HCT116 (cell line): Measurements from ENCODE around the gene PWWP2B. TPM values are rescaled to one million over a fixed set of nuclear protein-coding genes. Genes with fewer than 3 reads are reported as not detected.

Experiments used
- ATAC-seq: fragments of 200-7000 bp; cut with Tn5 transposase; 2 replicates; pipeline ENCODE4 v1.9.1; 2020; ENCODE audit warnings: mild to moderate bottlenecking, moderate library complexity
- BruUV-seq: library from RNA; stranded (reverse); fragments of 400-500 nt; replicated peaks from 2 replicates; lab custom pipeline; 2021; lab: Mats Ljungman, UMichigan
- CTCF ChIA-PET: fragments of 300-600 bp; sonication (Branson Sonifier 250); formaldehyde crosslinking; loops from one replicate; lab custom pipeline; 2021; ENCODE audit warnings: antibody characterized with exemption; lab: Charles Lee
- POLR2A ChIA-PET: fragments of 300-600, 350-600 bp; sonication (Branson Sonifier 250); formaldehyde crosslinking; loops from one replicate; lab custom pipeline; 2021; ENCODE audit warnings: antibody characterized with exemption; lab: Charles Lee
- RAD21 ChIA-PET, 2 experiments: fragments of 300-600 bp; sonication (Branson Sonifier 250); formaldehyde crosslinking; loops; one replicate each; lab custom pipeline; 2023; ENCODE audit warnings: low total read pairs in 2 of 2; ENCODE audit not compliant: uncharacterized antibody in 2 of 2, unreplicated experiment in 2 of 2, low non-redundant PET in 1 of 2; lab: Charles Lee
- DNase-seq: peaks from one replicate; pipeline ENCODE4 v3.0.0-alpha.2; 2010; ENCODE audit warnings: low read depth, low spot score
- H2AFZ ChIP-seq: fragments of 200-600 bp; shearing (Covaris generic), sonication (generic); 2 replicates; pipeline ENCODE4 v1.6.1; 2017; ENCODE audit warnings: low read depth, mixed run types, mixed read lengths, antibody characterized with exemption, low read length; ENCODE audit not compliant: poor library complexity, severe bottlenecking
- H3K27ac ChIP-seq: 2 replicates; pipeline ENCODE4 v1.5.1; 2012; ENCODE audit warnings: low read depth, low read length
- H3K27me3 ChIP-seq: fragments of 200-600 bp; sonication (generic); 2 replicates; pipeline ENCODE4 v1.6.1; 2016; ENCODE audit warnings: mixed run types, low read length, mixed read lengths; ENCODE audit not compliant: insufficient read depth
- H3K36me3 ChIP-seq, 2 experiments: fragments of 200-500 bp in 1 of 2; fragments of 200-600 bp in 1 of 2; sonication (Bioruptor generic) in 1 of 2; sonication (generic) in 1 of 2; 2 replicates each; pipeline versions ENCODE4 v1.5.1 to v1.6.1; 2014 to 2016; ENCODE audit warnings: low read length in 2 of 2, inconsistent platforms in 1 of 2, mixed read lengths in 1 of 2, mixed run types in 1 of 2; ENCODE audit not compliant: insufficient read depth in 2 of 2, control insufficient read depth in 1 of 2
- H3K4me1 ChIP-seq, 2 experiments: fragments of 200-600 bp in 1 of 2; sonication (generic) in 1 of 2; 2 replicates each; pipeline versions ENCODE4 v1.5.1 to v1.6.1; 2012 to 2017; ENCODE audit warnings: low read length in 2 of 2, inconsistent platforms in 1 of 2, mild to moderate bottlenecking in 1 of 2, mixed read lengths in 1 of 2, mixed run types in 1 of 2, moderate library complexity in 1 of 2; ENCODE audit not compliant: insufficient read depth in 2 of 2, control insufficient read depth in 1 of 2
- H3K4me2 ChIP-seq: fragments of 200-600 bp; sonication (generic); 2 replicates; pipeline ENCODE4 v1.6.1; 2017; ENCODE audit warnings: mixed run types, low read length, mixed read lengths
- H3K4me3 ChIP-seq, 2 experiments: fragments of 200-600 bp in 1 of 2; sonication (generic) in 1 of 2; replicated peaks in 1 of 2; 2 replicates each; pipeline ENCODE4 v1.5.1; 2011 to 2016; ENCODE audit warnings: low read length in 2 of 2, control low read depth in 1 of 2, low read depth in 1 of 2, mild to moderate bottlenecking in 1 of 2, mixed read lengths in 1 of 2, mixed run types in 1 of 2
- H3K79me2 ChIP-seq: fragments of 200-600 bp; sonication (generic); 2 replicates; pipeline ENCODE4 v1.6.1; 2017; ENCODE audit warnings: mild to moderate bottlenecking, mixed run types, low read length, moderate library complexity, mixed read lengths; ENCODE audit not compliant: insufficient read depth
- H3K9ac ChIP-seq: fragments of 200-600 bp; sonication (generic); 2 replicates; pipeline ENCODE4 v1.6.1; 2016; ENCODE audit warnings: low read length, mixed read lengths
- H3K9me2 ChIP-seq: fragments of 200-600 bp; sonication (generic), shearing (Covaris generic); 2 replicates; pipeline ENCODE4 v1.6.1; 2017; ENCODE audit warnings: mixed run types, mild to moderate bottlenecking, moderate library complexity; ENCODE audit not compliant: insufficient read depth
- H3K9me3 ChIP-seq, 2 experiments: fragments of 200-500 bp in 1 of 2; fragments of 200-600 bp in 1 of 2; sonication (Bioruptor generic) in 1 of 2; sonication (generic) in 1 of 2; 2 replicates each; pipeline ENCODE4 v1.6.1; 2014 to 2017; ENCODE audit warnings: low read length in 2 of 2, mixed read lengths in 2 of 2, inconsistent platforms in 1 of 2, low read depth in 1 of 2, mild to moderate bottlenecking in 1 of 2, mixed run types in 1 of 2, moderate library complexity in 1 of 2; ENCODE audit not compliant: control insufficient read depth in 1 of 2, insufficient read depth in 1 of 2
- H4K20me1 ChIP-seq: fragments of 200-600 bp; sonication (generic), shearing (Covaris generic); 2 replicates; pipeline ENCODE4 v1.6.1; 2017; ENCODE audit warnings: mixed run types, mild to moderate bottlenecking, moderate library complexity; ENCODE audit not compliant: insufficient read depth
- ELF1 ChIP-seq: IDR thresholded peaks from 2 replicates; pipeline ENCODE4 v1.6.1; 2012; ENCODE audit warnings: low read depth, borderline replicate concordance
- EZH2phosphoT487 ChIP-seq: fragments of 200-600 bp; IDR thresholded peaks from 2 replicates; pipeline ENCODE4 v1.6.1; 2018; ENCODE audit warnings: antibody characterized with exemption, borderline replicate concordance
- JUND ChIP-seq: IDR thresholded peaks from 2 replicates; pipeline ENCODE4 v1.6.1; 2012
- MAX ChIP-seq: IDR thresholded peaks from 2 replicates; pipeline ENCODE4 v1.6.1; 2012
- YY1 ChIP-seq: IDR thresholded peaks from 2 replicates; pipeline ENCODE4 v1.6.1; 2011; ENCODE audit warnings: low read length, low read depth, moderate library complexity, mild to moderate bottlenecking; ENCODE audit not compliant: insufficient replicate concordance; ENCODE audit errors: extremely low read depth
- ZFX ChIP-seq: fragments of 450-650 bp; IDR thresholded peaks from 2 replicates; pipeline ENCODE4 v1.6.1; 2017
- ZNF274 ChIP-seq: fragments of 200-500 bp; sonication (Bioruptor generic); IDR thresholded peaks from 2 replicates; pipeline ENCODE4 v1.6.1; 2014; ENCODE audit warnings: mild to moderate bottlenecking, low read depth, low read length, inconsistent platforms
- intact Hi-C: fragments of 100-400 bp; cut with micrococcal nuclease; formaldehyde crosslinking; loops from 2 replicates; pipeline ENCODE4 v1.10.0; 2022
- total RNA-seq: library from RNA; stranded (reverse); gene quantifications from one replicate; pipeline ENCODE4 v1.2.1, GENCODE V29; 2021; ENCODE audit not compliant: unreplicated experiment
- TF ChIP-seq, protein P1 (sequence below): IDR thresholded peaks from 2 replicates; pipeline ENCODE4 v1.6.1; 2011; ENCODE audit warnings: mild to moderate bottlenecking, low read length, moderate library complexity; ENCODE audit not compliant: insufficient replicate concordance; ENCODE audit errors: extremely low read depth
- TF ChIP-seq, protein P2 (sequence below): IDR thresholded peaks from 2 replicates; pipeline ENCODE4 v1.6.1; 2012

The PWWP2B gene
- total RNA-seq, 1 experiment from 2014 or later, result 13.9 TPM

GRCh38 chr10:132355297-132355696 lies 41.7 kb upstream of the PWWP2B start:
- no peak overlapping the region for H2AFZ ChIP-seq
- no peak overlapping the region for H3K4me2 ChIP-seq
- no peak for ATAC-seq
- H3K9me2 ChIP-seq, result no peaks in the 10 kb centered on the region
- H4K20me1 ChIP-seq, result no peaks in the 10 kb centered on the region
- no peak overlapping the region for H3K27ac ChIP-seq
- no peak for DNase-seq
- H3K9me3 ChIP-seq, result no peaks in the 10 kb centered on the region
- ChIA-PET POLR2A (no interaction called here), RAD21 (no interaction called here), CTCF (no interaction called here)
- H3K4me1 ChIP-seq, result no peaks in the 10 kb centered on the region
- TF ChIP-seq ELF1 (no peak), ZNF274 (no peak), EZH2phosphoT487 (no peak), ZFX (no peak), YY1 (no peak), MAX (no peak), JUND (no peak)
- TF ChIP-seq, protein P1, sequence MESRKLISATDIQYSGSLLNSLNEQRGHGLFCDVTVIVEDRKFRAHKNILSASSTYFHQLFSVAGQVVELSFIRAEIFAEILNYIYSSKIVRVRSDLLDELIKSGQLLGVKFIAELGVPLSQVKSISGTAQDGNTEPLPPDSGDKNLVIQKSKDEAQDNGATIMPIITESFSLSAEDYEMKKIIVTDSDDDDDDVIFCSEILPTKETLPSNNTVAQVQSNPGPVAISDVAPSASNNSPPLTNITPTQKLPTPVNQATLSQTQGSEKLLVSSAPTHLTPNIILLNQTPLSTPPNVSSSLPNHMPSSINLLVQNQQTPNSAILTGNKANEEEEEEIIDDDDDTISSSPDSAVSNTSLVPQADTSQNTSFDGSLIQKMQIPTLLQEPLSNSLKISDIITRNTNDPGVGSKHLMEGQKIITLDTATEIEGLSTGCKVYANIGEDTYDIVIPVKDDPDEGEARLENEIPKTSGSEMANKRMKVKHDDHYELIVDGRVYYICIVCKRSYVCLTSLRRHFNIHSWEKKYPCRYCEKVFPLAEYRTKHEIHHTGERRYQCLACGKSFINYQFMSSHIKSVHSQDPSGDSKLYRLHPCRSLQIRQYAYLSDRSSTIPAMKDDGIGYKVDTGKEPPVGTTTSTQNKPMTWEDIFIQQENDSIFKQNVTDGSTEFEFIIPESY, result no peak
- TF ChIP-seq, protein P2, sequence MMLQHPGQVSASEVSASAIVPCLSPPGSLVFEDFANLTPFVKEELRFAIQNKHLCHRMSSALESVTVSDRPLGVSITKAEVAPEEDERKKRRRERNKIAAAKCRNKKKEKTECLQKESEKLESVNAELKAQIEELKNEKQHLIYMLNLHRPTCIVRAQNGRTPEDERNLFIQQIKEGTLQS, result no peak
- no peak overlapping the region for H3K4me3 ChIP-seq
- H3K27me3 ChIP-seq, result no peaks in the 10 kb centered on the region
- no TSS peak for BruUV-seq
- H3K9ac ChIP-seq, result no peak overlapping the region
- intact Hi-C loops, result no loop called here
- no peaks in the 10 kb centered on the region for H3K36me3 ChIP-seq
- H3K79me2 ChIP-seq, result no peaks in the 10 kb centered on the region
